NCI-H2107 (cell line): ENCODE results near the gene CLCN5.

Source experiments
- DNase-seq: peaks from one replicate; lab custom pipeline; 2025; lab: John Stamatoyannopoulos, UW

CLCN5 gene

GRCh38 chrX:49922291-49923241 lies at the start of gene CLCN5:
CLCN5 (plus strand) TSS chrX:49922596; CDS start chrX:49925299, 2,703 bp downstream.
- DNase-seq = peak; percentile 96

GRCh38 chrX:49876750-49877149 lies 45.6 kb upstream of the CLCN5 start:
- no peak for DNase-seq

GRCh38 chrX:49877397-49878101 lies 44.8 kb upstream of the CLCN5 start:
- no peak for DNase-seq

- no peak for DNase-seq
Measured at GRCh38 chrX:49878128-49878833, 44.1 kb upstream of the CLCN5 start.

GRCh38 chrX:49878834-49879655 lies 43.4 kb upstream of the CLCN5 start, which contains the start of gene USP27X:
USP27X (plus strand) TSS chrX:49879484; CDS start chrX:49880308, 824 bp downstream.
- DNase-seq = peak; percentile 43

- no peak for DNase-seq
Measured at GRCh38 chrX:49879656-49880277, 42.6 kb upstream of the CLCN5 start.

- no peak for DNase-seq
Measured at GRCh38 chrX:49880668-49881067, 41.7 kb upstream of the CLCN5 start.

- DNase-seq = peak; percentile 66
Measured at GRCh38 chrX:49884290-49884862, 38.0 kb upstream of the CLCN5 start.

- DNase-seq = no peak
Measured at GRCh38 chrX:49892542-49892941, 29.9 kb upstream of the CLCN5 start.

GRCh38 chrX:49896951-49897350 lies 25.4 kb upstream of the CLCN5 start:
- DNase-seq = no peak

GRCh38 chrX:49901048-49901447 lies 21.3 kb upstream of the CLCN5 start:
- no peak for DNase-seq

GRCh38 chrX:49910344-49910743 lies 12.1 kb upstream of the CLCN5 start:
- peak; percentile 46 for DNase-seq

- DNase-seq = no peak
Measured at GRCh38 chrX:49912086-49912485, 10.3 kb upstream of the CLCN5 start.

GRCh38 chrX:49912861-49913260 lies 9.5 kb upstream of the CLCN5 start:
- DNase-seq = no peak

GRCh38 chrX:49915361-49916222 lies 6.8 kb upstream of the CLCN5 start:
- DNase-seq = peak; percentile 29

GRCh38 chrX:49919617-49920016 lies 2.8 kb upstream of the CLCN5 start:
- DNase-seq = no peak

- no peak for DNase-seq
Measured at GRCh38 chrX:49921109-49921508, 1.3 kb upstream of the CLCN5 start.

GRCh38 chrX:49925176-49925575 lies 2.8 kb downstream of the CLCN5 start:
- no peak for DNase-seq

- DNase-seq = no peak
Measured at GRCh38 chrX:49930039-49930438, 7.6 kb downstream of the CLCN5 start.

GRCh38 chrX:49932791-49933190 lies 10.4 kb downstream of the CLCN5 start:
- no peak for DNase-seq
